Amniotic epithelial cell (primary cell): ENCODE results near the gene ALKBH6.
"Not testable (repeated sequence)": the region's sequence is repeated elsewhere in the genome, so short reads cannot be mapped to it uniquely, and the experiment has no call there.

Experiments
- DNase-seq: peaks from one replicate; pipeline ENCODE4 v3.0.0-alpha.2; 2010; ENCODE audit warnings: low read depth

Gene ALKBH6

DNA sequence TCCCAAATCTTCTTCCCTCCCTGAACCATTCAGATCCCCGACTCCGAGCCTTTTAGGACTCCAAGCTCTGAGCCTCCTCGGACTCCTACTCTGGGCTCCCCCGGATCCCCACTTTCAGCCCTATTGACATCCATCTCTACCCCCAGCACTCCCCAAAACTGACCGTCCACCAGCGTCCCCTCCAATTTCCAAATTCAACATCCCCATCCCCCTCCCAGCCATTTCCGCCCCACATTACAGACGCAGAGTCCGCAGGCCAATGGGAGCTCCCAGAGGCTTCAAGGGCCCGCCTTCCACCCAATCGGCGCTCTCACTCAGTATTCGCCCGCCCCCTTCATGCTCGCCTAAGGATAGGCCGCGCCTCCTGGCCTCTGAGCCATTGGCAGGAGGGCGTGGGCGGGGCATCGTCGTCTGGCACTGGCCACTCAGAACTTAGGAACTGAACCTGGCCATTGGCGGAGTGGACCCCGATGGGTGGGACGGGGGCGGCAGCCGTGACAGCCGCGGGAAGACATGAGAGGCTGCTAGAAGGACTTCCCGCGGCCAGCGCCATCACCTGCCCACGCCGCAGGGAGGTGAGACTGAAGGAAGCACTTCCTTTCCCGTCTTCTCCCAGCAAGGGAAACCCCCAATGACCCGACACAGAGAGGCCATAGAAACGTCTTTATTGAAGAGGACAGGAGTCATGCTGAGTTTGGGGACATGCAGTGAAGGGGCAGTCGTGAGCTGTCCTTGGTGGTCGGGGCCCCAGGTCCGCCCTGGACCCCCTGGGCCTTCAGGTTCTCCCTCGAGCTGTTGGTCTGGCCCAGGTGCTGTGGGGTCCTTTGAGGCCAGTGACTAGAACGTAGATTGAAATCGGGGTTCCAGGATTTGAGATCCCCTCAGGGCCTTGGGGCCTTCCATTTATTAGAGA lies at the start of gene ALKBH6:
ALKBH6 (minus strand) TSS at position 202 of the 913 bp plus-strand sequence. CDS start 816 bp downstream, outside the sequence.
- peak; percentile 97 for DNase-seq

GRCh38 chr19:36061367-36061766 lies 47.4 kb upstream of the ALKBH6 start:
- no peak for DNase-seq

DNA sequence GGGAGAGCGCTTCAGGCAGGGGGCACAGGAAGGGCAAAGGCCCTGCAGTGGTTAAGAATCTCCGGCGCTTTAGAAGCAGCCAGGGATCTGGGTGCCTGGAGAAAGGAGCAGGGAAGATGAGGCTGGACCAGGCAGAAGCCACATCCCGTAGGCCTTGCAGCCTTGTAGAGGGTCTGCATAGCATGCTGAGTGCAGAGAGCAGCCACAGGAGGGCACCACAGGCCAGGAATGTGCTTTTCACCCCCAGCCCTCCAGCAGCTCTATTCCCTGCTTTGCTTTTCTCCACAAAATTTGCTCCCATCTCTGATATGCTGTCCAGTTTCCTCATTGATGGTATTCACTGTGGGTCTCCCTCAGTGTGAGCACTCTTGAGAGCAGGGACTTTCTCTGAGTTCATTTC lies 46.4 kb upstream of the ALKBH6 start:
- DNase-seq: peak; percentile 62

DNA sequence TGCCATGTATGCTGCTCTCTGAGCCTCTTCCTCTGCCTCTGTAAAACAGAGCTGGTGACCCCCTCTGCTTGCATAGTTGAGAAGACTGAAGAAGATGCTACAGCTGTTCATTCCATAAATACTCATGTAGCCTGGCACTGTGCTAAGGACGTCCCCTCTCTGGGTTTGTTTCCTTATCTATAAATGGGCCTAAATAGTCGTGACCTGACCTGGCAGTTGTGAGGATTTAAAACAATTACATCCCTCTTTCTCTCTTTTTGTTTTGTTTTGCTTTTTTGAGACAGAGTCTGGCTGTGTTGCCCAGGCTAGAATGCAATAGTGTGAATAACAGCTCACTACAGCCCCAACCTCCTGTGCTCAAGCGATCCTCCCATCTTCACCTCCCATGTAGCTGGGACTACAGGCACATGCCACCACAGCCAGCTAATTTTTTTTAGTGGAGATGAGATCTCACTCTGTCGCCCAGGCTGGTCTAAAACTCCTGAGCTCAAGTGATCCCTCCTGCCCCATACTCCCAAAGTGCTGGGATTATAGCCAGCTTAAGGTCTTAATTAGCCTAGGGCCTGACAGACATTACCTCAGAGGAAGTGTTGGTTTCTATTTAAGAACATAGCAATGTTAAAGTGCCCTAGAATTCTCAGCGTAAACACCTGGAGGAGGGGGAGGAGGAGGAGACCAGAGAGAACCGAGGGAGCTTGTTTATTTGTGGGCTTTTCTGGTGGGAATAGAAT lies 45.3 kb upstream of the ALKBH6 start:
- no peak for DNase-seq

DNA sequence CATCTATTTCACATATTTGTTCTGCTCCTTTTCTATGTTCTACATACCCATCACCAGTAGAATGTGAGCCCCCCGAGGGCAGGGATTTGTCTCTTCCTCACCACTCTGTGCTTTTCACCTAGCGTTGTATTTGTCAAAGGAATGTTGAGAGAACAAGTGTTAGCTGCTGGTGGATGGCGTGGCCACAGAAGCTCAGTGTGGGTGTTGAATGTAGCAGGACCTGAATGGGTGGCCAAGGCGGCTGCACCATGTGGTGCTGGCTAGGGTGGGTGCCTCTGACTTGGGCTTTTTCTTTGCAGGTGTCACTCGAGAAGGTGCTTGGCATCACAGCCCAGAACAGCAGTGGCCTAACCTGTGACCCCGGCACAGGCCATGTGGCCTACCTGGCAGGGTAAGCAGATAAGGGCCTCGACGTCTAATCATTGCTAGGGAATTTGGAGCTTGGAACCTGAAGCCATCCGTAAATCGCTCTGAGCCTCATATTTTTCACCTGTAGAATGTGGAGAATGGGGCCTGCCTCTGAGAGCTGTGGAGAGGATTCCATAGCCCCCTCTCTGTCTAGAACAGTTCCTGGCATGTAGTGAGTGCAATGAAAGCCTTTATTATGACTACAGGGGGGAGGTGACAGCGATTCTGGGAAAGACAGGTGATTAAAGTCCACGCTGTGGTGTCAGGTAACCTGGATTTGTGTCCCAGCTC lies 44.6 kb upstream of the ALKBH6 start:
- no peak for DNase-seq

GRCh38 chr19:36054733-36055686 lies 41.0 kb upstream of the ALKBH6 start, which contains the start of gene WDR62:
WDR62 (plus strand) TSS chr19:36054897; CDS start chr19:36054972, 75 bp downstream.
- peak; percentile 83 for DNase-seq

DNA sequence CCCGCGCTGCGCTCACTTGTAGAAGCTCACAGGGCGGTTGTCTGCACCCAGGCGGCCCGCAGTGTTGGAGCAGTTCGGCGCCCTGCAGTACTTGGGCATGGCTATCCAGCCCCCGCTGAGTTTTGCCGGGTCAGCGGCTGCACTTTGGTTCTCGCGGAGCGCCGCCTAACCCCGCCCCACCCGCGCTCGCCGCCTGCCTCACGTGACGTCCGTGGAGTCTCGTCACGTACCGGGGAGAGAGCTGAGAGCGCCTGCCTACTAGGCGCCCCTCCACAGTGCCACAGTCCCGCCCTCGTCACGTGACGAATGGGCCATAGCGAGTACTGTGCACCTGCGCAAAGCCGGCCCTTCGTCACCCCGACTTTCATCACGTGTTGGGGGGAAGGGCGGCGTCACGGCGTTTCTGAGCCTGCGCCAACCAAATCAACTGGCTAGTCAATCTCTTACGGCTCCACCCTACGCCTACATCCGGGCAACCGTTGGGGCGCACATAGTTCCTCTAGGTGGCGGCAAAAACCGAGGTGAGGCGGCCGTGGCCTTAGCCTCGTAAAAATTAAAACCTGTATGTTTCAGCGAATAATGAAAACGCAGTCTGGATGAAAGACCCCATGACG lies 40.2 kb upstream of the ALKBH6 start, which contains the start of gene THAP8:
THAP8 (minus strand) TSS at position 167 of the 614 bp plus-strand sequence; CDS start at position 99, 68 bp downstream.
- peak; percentile 99 for DNase-seq

DNA sequence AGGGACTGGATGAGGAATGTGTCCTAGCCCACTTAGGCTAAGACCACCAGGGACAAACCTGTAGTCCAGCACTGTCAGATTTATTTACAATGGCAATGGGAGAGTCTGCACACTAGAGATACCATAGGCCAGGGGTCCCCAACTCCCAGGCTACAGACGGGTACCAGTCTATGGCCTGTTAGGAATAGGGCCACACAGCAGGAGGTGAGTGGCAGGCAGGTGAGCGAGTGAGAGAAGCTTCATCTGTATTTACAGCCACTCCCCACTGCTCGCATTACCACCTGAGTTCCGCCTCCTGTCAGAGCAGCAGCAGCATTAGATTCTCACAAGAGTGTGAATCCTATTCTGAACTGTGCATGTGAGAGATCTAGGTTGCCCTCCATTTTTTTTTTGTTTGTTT lies 37.6 kb upstream of the ALKBH6 start:
- no peak for DNase-seq

GRCh38 chr19:36051236-36051635 lies 37.2 kb upstream of the ALKBH6 start:
- DNase-seq: peak; percentile 19

DNA sequence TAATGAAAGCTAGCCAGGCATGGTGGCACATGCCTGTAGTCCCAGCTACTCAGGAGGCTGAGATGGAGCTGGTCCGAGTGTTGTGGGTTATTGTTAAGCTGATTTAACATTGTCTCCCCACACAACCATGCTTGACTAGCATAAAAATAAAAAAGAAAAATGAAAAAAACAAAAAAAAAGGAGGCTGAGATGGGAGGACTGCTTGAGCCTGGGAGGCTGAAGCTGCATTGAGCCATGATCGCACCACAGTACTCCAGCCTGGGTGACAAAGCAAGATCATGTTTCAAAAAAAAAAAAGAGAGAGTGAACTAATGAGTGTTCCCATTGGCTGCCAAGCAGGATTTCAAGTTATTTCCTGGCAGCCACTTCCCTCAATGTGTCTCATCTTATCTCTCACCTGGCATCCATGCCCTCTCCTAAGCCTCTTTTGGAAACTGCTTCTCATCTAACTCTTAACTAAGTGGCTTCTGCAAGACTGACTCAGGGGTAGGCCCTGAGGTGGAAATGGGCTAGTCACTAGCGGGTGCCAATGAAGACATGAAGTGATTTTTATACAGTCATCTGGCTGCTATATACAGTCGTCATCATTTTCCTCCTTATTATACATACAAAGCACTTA lies 35.2 kb upstream of the ALKBH6 start:
- peak; percentile 27 for DNase-seq

DNA sequence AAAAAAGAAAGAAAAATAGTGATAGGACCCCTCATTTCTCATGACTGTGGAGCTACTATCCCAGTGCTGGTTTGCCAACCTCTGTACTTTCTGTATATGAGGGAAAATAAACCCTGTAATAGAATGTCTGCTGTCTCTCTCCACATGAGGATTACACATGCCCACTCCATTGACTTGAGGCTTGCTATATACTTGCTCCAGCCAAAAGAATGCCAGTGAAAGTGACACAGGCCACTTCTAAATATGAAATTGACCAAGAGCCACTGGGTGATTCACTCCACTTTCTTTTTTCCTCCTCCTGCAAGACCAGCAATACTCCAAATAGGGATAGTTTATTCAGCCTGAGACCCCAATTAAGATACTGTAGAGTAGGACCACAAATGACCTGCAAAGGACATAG lies 33.8 kb upstream of the ALKBH6 start:
- DNase-seq: no peak

GRCh38 chr19:36046443-36047050 lies 32.5 kb upstream of the ALKBH6 start:
- DNase-seq: peak; percentile 79

DNA sequence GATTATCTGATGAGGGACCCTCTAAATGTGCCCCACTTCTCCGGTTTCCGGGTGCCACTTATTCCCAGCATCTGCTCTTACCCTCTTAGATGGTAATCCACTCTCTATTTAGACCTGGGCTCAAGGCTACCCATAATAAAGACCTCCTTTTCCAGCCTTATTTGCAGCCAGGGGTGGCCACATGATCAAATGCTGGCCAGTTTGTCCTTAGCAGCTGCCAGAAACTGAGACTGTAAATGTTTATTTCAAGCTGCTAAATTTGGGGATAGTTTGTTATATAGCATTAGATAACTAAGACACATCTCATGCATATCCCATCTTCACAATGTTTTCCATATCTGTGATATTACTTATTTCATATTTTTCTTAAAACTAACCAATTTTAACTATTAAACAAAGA lies 29.9 kb upstream of the ALKBH6 start:
- no peak for DNase-seq

DNA sequence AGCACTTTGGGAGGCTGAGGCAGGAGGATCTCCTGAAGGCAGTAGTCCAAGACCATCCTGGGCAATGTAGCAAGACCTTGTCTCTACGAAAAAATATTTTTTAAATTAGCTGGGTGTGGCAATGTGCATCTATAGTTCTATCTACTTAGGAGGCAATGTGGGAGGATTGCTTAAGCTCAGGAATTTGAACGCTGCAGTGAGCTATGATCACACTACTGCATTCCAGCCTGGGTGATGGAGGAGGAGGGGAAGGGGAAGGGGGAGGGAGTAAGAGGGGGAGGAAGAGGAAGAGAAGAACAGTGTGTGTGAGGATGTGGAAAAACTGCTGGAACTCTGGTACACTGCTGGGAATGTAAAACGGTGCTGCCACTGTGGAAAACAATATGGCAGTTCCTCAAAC lies 27.8 kb upstream of the ALKBH6 start:
- peak; percentile 98 for DNase-seq

DNA sequence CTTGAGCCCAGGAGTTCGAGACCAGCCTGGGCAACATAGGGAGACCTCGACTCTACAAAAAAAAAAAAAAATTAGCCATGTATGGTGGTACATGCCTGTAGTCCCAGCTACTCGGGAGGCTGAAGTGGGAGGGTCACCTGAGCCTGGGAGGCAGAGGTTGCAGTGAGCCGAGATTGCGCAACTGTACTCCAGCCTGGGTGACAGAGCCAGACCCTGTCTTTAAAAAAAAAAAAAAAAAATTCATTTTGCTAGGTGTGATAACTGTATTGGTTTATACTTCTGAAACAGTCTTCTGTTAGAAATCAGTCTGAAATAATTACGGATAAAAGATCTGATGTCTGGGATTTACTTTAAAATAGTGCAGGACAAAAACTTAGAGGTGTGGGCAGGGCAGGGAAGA lies 27.1 kb upstream of the ALKBH6 start:
- DNase-seq: not testable (repeated sequence)

- DNase-seq: no peak
These were observed 26.5 kb upstream of the ALKBH6 start for GRCh38 chr19:36040495-36040894.

GRCh38 chr19:36032251-36033104 lies 18.5 kb upstream of the ALKBH6 start, which contains the start of gene CLIP3:
CLIP3 (minus strand) TSS chr19:36032873; CDS start chr19:36032357, 516 bp downstream.
- peak; percentile 51 for DNase-seq

DNA sequence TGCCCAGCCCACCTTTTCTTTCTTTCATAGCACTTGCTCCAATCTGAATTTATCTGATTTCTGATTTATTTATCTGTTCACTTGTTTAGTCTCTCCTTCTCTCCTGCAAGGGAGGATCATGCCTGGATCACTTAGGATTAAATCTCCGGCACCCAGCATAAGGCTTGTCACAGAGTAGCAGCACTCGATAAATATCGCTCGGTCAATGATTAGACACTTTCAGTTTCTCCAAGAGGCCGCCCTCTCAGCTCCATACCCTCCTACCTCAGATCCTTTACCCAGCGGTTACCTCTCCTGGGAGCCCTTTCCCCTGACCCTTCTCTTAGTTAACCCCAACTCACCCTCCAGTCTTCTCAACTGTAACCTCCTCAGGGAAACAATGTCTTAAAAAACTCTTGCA lies 17.3 kb upstream of the ALKBH6 start:
- DNase-seq: no peak
